H9 (cell line): ENCODE results near the gene GPC6. TPM values are rescaled to one million over a fixed set of nuclear protein-coding genes. Genes with fewer than 3 reads are reported as not detected.

ENCODE experiments used
- DNase-seq: peaks from one replicate; pipeline ENCODE4 v3.0.0-alpha.2; 2017
- H2AFZ ChIP-seq: one replicate; pipeline ENCODE4 v1.6.1; 2013; ENCODE audit warnings: mild to moderate bottlenecking, low read length, control low read depth, moderate library complexity
- H2AK5ac ChIP-seq: 2 replicates; pipeline ENCODE4 v1.6.1; 2013; ENCODE audit warnings: low read length, control low read depth, mixed read lengths; ENCODE audit not compliant: insufficient read length
- H2BK120ac ChIP-seq: one replicate; pipeline ENCODE4 v1.6.1; 2013; ENCODE audit warnings: low read depth, mild to moderate bottlenecking, low read length, control low read depth, inconsistent platforms; ENCODE audit not compliant: poor library complexity, severe bottlenecking
- H2BK12ac ChIP-seq: 2 replicates; pipeline ENCODE4 v1.6.1; 2013; ENCODE audit warnings: low read length, control low read depth, mixed read lengths, low read depth; ENCODE audit not compliant: insufficient read length
- H2BK15ac ChIP-seq: 2 replicates; pipeline ENCODE4 v1.6.1; 2013; ENCODE audit warnings: low read depth, low read length, control low read depth
- H2BK20ac ChIP-seq: one replicate; pipeline ENCODE4 v1.6.1; 2013; ENCODE audit warnings: low read depth, mild to moderate bottlenecking, low read length, control low read depth, inconsistent platforms; ENCODE audit not compliant: poor library complexity, severe bottlenecking
- H2BK5ac ChIP-seq: 2 replicates; pipeline ENCODE4 v1.6.1; 2013; ENCODE audit warnings: low read length, control low read depth, mixed read lengths; ENCODE audit not compliant: insufficient read length
- H3K14ac ChIP-seq: 2 replicates; pipeline ENCODE4 v1.6.1; 2013; ENCODE audit warnings: low read length, control low read depth; ENCODE audit not compliant: insufficient read depth
- H3K18ac ChIP-seq: 2 replicates; pipeline ENCODE4 v1.6.1; 2013; ENCODE audit warnings: low read depth, mild to moderate bottlenecking, mixed read lengths, low read length, control low read depth; ENCODE audit not compliant: insufficient read length
- H3K23ac ChIP-seq: 2 replicates; pipeline ENCODE4 v1.6.1; 2013; ENCODE audit warnings: low read length, control low read depth, mixed read lengths, low read depth; ENCODE audit not compliant: insufficient read length
- H3K23me2 ChIP-seq: 2 replicates; pipeline ENCODE4 v1.6.1; 2013; ENCODE audit warnings: low read depth, mild to moderate bottlenecking, mixed read lengths, low read length, control low read depth; ENCODE audit not compliant: insufficient read length, poor library complexity, severe bottlenecking
- H3K27ac ChIP-seq: 2 replicates; pipeline ENCODE4 v1.5.1; 2013; ENCODE audit warnings: low read length, control low read depth, mixed read lengths, low read depth; ENCODE audit not compliant: insufficient read length
- H3K27me3 ChIP-seq: 2 replicates; pipeline ENCODE4 v1.6.1; 2013; ENCODE audit warnings: low read length, control low read depth, inconsistent platforms; ENCODE audit not compliant: insufficient read depth
- H3K4ac ChIP-seq: 2 replicates; pipeline ENCODE4 v1.6.1; 2013; ENCODE audit warnings: low read depth, mild to moderate bottlenecking, control low read depth, inconsistent platforms, low read length, moderate library complexity
- H3K4me1 ChIP-seq: 2 replicates; pipeline ENCODE4 v1.6.1; 2013; ENCODE audit warnings: low read length, control low read depth, inconsistent platforms; ENCODE audit not compliant: insufficient read depth
- H3K4me2 ChIP-seq: 2 replicates; pipeline ENCODE4 v1.6.1; 2013; ENCODE audit warnings: low read length, control low read depth, mixed read lengths; ENCODE audit not compliant: insufficient read length, insufficient read depth
- H3K56ac ChIP-seq: 2 replicates; pipeline ENCODE4 v1.6.1; 2013; ENCODE audit warnings: low read depth, mild to moderate bottlenecking, mixed read lengths, low read length, control low read depth; ENCODE audit not compliant: insufficient read length
- H3K79me1 ChIP-seq: 2 replicates; pipeline ENCODE4 v1.6.1; 2013; ENCODE audit warnings: low read depth, mild to moderate bottlenecking, moderate library complexity, low read length, control low read depth, inconsistent platforms; ENCODE audit not compliant: insufficient read depth, poor library complexity, severe bottlenecking
- H3K79me2 ChIP-seq: 2 replicates; pipeline ENCODE4 v1.6.1; 2013; ENCODE audit warnings: low read length, control low read depth, inconsistent platforms; ENCODE audit not compliant: insufficient read depth
- H3K9ac ChIP-seq: 2 replicates; pipeline ENCODE4 v1.6.1; 2013; ENCODE audit warnings: low read length, control low read depth, mixed read lengths; ENCODE audit not compliant: insufficient read length; ENCODE audit errors: extremely low read depth
- H3K9me3 ChIP-seq: one replicate; pipeline ENCODE4 v1.6.1; 2013; ENCODE audit warnings: low read depth, low read length, inconsistent platforms; ENCODE audit not compliant: control insufficient read depth
- H3T11ph ChIP-seq: one replicate; pipeline ENCODE4 v1.6.1; 2013; ENCODE audit warnings: mild to moderate bottlenecking, low read length, control low read depth, inconsistent platforms
- H4K20me1 ChIP-seq: one replicate; pipeline ENCODE4 v1.6.1; 2013; ENCODE audit not compliant: control insufficient read depth, insufficient read length, insufficient read depth
- H4K5ac ChIP-seq: 2 replicates; pipeline ENCODE4 v1.6.1; 2013; ENCODE audit warnings: low read depth, mild to moderate bottlenecking, mixed read lengths, low read length, control low read depth; ENCODE audit not compliant: insufficient read length
- H4K8ac ChIP-seq: replicated peaks from 2 replicates; pipeline ENCODE4 v1.6.1; 2013; ENCODE audit warnings: low read length, control low read depth, mixed read lengths, low read depth; ENCODE audit not compliant: insufficient read length
- H4K91ac ChIP-seq: 2 replicates; pipeline ENCODE4 v1.6.1; 2013; ENCODE audit warnings: low read depth, mild to moderate bottlenecking, moderate library complexity, mixed read lengths, low read length, control low read depth; ENCODE audit not compliant: insufficient read length
- H3K27ac Mint-ChIP-seq, 3 experiments: 2 replicates in 2 of 3; 3 replicates in 1 of 3; pipeline ENCODE4 v1.8.0; 2020 to 2021; ENCODE audit warnings: mixed read lengths in 3 of 3, mild to moderate bottlenecking in 1 of 3, moderate library complexity in 1 of 3
- H3K27me3 Mint-ChIP-seq: 2 replicates; pipeline ENCODE4 v1.8.0; 2021; ENCODE audit warnings: low read depth, mild to moderate bottlenecking, moderate library complexity, mixed read lengths
- H3K36me3 Mint-ChIP-seq, 3 experiments: 2 replicates in 2 of 3; 3 replicates in 1 of 3; pipeline ENCODE4 v1.8.0; 2020 to 2021; ENCODE audit warnings: low read depth in 3 of 3, mixed read lengths in 3 of 3; ENCODE audit not compliant: insufficient read depth in 1 of 3
- H3K4me1 Mint-ChIP-seq, 2 experiments: 2 replicates each; pipeline ENCODE4 v1.8.0; 2020; ENCODE audit warnings: mixed read lengths in 2 of 2
- H3K4me3 Mint-ChIP-seq, 2 experiments: 2 replicates in 1 of 2; 3 replicates in 1 of 2; pipeline ENCODE4 v1.8.0; 2020 to 2021; ENCODE audit warnings: mild to moderate bottlenecking in 2 of 2, mixed read lengths in 2 of 2, moderate library complexity in 1 of 2
- H3K9me3 Mint-ChIP-seq, 2 experiments: 2 replicates in 1 of 2; 3 replicates in 1 of 2; pipeline ENCODE4 v1.8.0; 2020; ENCODE audit warnings: mild to moderate bottlenecking in 2 of 2, mixed read lengths in 2 of 2, moderate library complexity in 1 of 2
- CTCF ChIP-seq: fragments of 200-600 bp; sonication (generic); conservative IDR thresholded peaks from 3 replicates; pipeline ENCODE4 v1.8.0; 2021; ENCODE audit warnings: antibody characterized with exemption, mild to moderate bottlenecking
- WGBS: extraction: QIAGEN DNeasy Blood & Tissue Kit; methylation state at CpG from one replicate; pipeline ENCODE4 v1.1.7; 2013; ENCODE audit warnings: missing lambda C conversion rate, low lambda C conversion rate, mixed read lengths; ENCODE audit not compliant: insufficient read length; ENCODE audit errors: extremely low coverage; 5-methylcytosine and 5-hydroxymethylcytosine counted together
- total RNA-seq: library from RNA; stranded (reverse); gene quantifications from 2 replicates; pipeline ENCODE4 v1.2.1, GENCODE V29; 2021

The GPC6 gene
- total RNA-seq, 1 experiment from 2014 or later: 15.6 TPM

DNA sequence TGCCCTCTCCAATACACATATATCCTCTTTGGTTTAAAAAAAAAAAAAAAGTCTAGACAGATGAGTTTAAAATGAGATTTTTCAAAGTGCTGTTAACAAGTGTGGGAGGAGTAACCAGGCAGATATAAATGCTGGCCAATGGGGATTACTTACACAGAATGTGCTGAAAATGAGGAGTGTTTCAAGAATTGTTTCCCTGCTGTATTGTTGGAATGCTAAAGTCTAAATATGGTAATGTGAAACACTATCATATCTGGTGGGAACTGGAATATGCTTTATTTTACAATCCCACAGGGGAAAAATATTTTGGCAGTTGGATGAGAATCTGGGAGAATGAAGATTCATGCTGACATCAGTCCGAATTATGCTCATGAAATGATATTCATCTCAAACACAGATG is 1002.2 kb downstream of the GPC6 start:
- no peak overlapping the region for H2BK15ac ChIP-seq
- DNase-seq: no peak
- Mint-ChIP-seq H3K9me3 (no peaks in the 10 kb centered on the region), H3K27ac (no peak overlapping the region; a peak in 1 of 7 replicates), H3K4me1 (0 out of 4 replicates have a peak, but pooled peaks cover 0 to 4% of the 10 kb centered on the region in 2 experiments), H3K36me3 (no peaks in the 10 kb centered on the region), H3K4me3 (no peak overlapping the region), H3K27me3 (no peaks in the 10 kb centered on the region)
- no peaks in the 10 kb centered on the region for H4K20me1 ChIP-seq
- no peak overlapping the region for H3T11ph ChIP-seq
- TF ChIP-seq CTCF: no peak
- H3K23ac ChIP-seq: no peak overlapping the region
- no peak overlapping the region for H3K18ac ChIP-seq
- H3K4ac ChIP-seq: no peak overlapping the region
- no peaks in the 10 kb centered on the region for H3K9me3 ChIP-seq
- no peak overlapping the region for H4K91ac ChIP-seq
- H3K27ac ChIP-seq: no peak overlapping the region
- H4K5ac ChIP-seq: no peak overlapping the region
- H2AK5ac ChIP-seq: no peak overlapping the region
- no peaks in the 10 kb centered on the region for H3K27me3 ChIP-seq
- no peak overlapping the region for H4K8ac ChIP-seq
- no peak overlapping the region for H2BK12ac ChIP-seq
- no peaks in the 10 kb centered on the region for H3K23me2 ChIP-seq
- no peaks in the 10 kb centered on the region for H3K4me1 ChIP-seq
- no peaks in the 10 kb centered on the region for H3K79me1 ChIP-seq
- H2BK5ac ChIP-seq: no peak overlapping the region
- H3K14ac ChIP-seq: no peak overlapping the region
- no CpG with 5 or more reads among the region's 1 CpG for WGBS
- H3K4me2 ChIP-seq: no peak overlapping the region
- H2BK120ac ChIP-seq: no peak overlapping the region
- no peak overlapping the region for H2AFZ ChIP-seq
- H2BK20ac ChIP-seq: no peak overlapping the region
- no peaks in the 10 kb centered on the region for H3K79me2 ChIP-seq
- no peak overlapping the region for H3K9ac ChIP-seq
- H3K56ac ChIP-seq: no peak overlapping the region
